ENCODE measurements around the gene KIF6.

KIF6 gene

DNA sequence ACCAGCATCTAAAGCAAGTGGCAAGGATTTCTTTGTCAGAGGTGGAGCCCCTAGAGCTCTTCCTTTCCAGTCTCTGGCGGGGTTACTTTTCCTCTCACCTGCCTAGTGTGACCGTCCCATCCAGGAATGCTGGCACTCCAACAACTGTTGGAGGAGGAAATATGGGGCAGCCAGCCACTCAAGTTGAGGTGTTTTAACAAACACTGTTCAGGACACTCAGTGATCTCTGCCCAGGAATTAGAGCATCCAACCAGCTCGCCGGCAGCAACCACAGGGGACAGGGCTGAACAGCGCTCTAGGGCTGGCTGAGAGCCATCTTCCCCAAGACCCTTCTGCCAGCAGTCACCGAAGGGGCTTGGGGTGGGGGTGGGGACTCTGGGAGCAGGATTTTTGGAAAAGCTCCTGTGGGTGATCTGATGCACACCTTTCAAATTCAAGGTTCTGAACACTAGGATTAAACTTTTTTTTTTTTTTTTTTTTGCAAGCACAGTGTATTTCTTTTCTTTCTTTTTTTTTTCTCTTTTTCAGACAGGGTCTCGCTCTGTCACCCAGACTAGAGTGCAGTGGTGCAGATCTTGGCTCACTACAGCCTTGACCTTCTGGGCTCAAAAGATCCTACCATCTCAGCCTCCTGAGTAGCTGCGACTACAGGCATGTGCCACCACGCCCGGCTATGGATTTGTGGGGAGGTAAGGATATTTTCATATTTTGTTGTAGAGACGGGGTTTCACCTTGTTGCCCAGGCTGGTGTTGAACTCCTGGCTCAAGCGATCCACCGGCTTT, 374.3 kb downstream of the KIF6 start:
- 86 to 90% methylated on average over 3 to 11 of the region's 13 CpGs for WGBS, 2 experiments (ENCODE audit: insufficient coverage in 2 of 2)
- no peaks in the 10 kb centered on the region for H3K9me3 ChIP-seq (ENCODE audit: control insufficient read depth, low read length)

DNA sequence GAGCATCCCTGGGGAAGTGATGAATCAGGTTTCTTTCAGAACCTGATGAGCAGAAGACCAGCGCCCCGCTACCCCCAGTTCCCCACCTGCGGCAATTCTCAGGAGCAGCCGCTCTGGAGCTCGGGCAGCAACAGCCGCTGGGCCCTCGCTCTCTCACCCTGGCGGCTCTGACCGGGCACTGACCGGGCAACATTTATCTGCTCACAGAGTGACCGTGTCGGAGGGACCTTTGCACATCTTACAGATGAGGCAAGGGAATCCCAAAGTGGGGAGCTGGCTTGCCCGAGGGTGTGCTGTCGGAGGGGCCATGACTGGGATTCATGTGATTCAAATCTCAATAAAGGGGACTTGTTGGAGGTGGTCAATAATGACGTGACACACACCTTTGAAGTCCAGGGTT, 376.5 kb downstream of the KIF6 start:
- Histone ChIP-seq H3K27ac (ENCODE audit: low read depth, low read length, severe bottlenecking) (no peak overlapping the region), H3K36me3 (ENCODE audit: control insufficient read depth, insufficient read depth, low read length) (no peaks in the 10 kb centered on the region), H3K9me3 (ENCODE audit: control insufficient read depth, low read length) (no peaks in the 10 kb centered on the region), H3K4me1 (ENCODE audit: control insufficient read depth, insufficient read depth, low read length, poor library complexity, severe bottlenecking) (no peaks in the 10 kb centered on the region), H3K4me3 (ENCODE audit: extremely low read depth, insufficient read depth, low read length, poor library complexity, severe bottlenecking) (no peak overlapping the region)
- 86 to 94% methylated on average over 10 to 15 of the region's 15 CpGs for WGBS, 2 experiments (ENCODE audit: insufficient coverage in 2 of 2)

More for the DNA sequence above, 374.3 kb downstream of the KIF6 start:
- Histone ChIP-seq H3K36me3 (ENCODE audit: control insufficient read depth, insufficient read depth, low read length) (no peaks in the 10 kb centered on the region), H3K4me1 (ENCODE audit: control insufficient read depth, insufficient read depth, low read length, poor library complexity, severe bottlenecking) (no peaks in the 10 kb centered on the region), H3K4me3 (ENCODE audit: extremely low read depth, insufficient read depth, low read length, poor library complexity, severe bottlenecking) (no peak overlapping the region), H3K27ac (ENCODE audit: low read depth, low read length, severe bottlenecking) (no peak overlapping the region)

GRCh38 chr6:39347906-39348585, 377.2 kb downstream of the KIF6 start:
- no peaks in the 10 kb centered on the region for H3K9me3 ChIP-seq (ENCODE audit: control insufficient read depth, low read length)
- H3K36me3 ChIP-seq (ENCODE audit: control insufficient read depth, insufficient read depth, low read length): no peaks in the 10 kb centered on the region
- no peak overlapping the region for H3K27ac ChIP-seq (ENCODE audit: low read depth, low read length, severe bottlenecking)
- H3K4me3 ChIP-seq (ENCODE audit: extremely low read depth, insufficient read depth, low read length, poor library complexity, severe bottlenecking): no peak overlapping the region
- peaks cover 4% of the 10 kb centered on the region for H3K4me1 ChIP-seq (ENCODE audit: control insufficient read depth, insufficient read depth, low read length, poor library complexity, severe bottlenecking)
- WGBS, 2 experiments (ENCODE audit: insufficient coverage in 2 of 2): 35 to 44% methylated on average over 5 to 7 of the region's 9 CpGs

GRCh38 chr6:39347206-39347605, 378.0 kb downstream of the KIF6 start:
- WGBS, 2 experiments (ENCODE audit: insufficient coverage in 2 of 2): 94 to 97% methylated on average over 6 of the region's 6 CpGs
- Histone ChIP-seq H3K4me1 (ENCODE audit: control insufficient read depth, insufficient read depth, low read length, poor library complexity, severe bottlenecking) (peaks cover 4% of the 10 kb centered on the region), H3K36me3 (ENCODE audit: control insufficient read depth, insufficient read depth, low read length) (no peaks in the 10 kb centered on the region), H3K4me3 (ENCODE audit: extremely low read depth, insufficient read depth, low read length, poor library complexity, severe bottlenecking) (no peak overlapping the region), H3K9me3 (ENCODE audit: control insufficient read depth, low read length) (no peaks in the 10 kb centered on the region), H3K27ac (ENCODE audit: low read depth, low read length, severe bottlenecking) (no peak overlapping the region)

DNA sequence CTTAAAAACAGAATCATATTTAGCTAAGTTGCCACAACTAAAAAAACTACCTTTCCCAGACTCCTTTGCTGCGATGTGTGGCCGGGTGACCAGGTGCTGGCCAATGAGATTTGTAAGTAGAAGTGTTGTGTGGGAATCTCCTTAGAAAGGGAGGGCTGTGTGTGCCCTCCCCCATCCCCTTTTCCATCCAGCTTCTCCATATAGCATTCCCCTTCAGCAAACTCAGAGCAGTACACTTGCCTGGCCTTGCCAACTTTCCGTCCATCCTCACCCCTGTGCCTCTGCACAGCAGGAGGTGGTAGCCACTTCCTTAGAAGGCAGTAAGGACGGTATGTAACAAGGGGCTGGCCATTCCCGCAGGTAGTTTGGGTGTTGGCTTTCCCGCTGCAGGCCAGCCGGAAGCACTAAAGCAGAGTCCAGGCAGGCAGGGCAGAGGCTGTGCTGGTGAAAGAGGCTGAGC, 380.4 kb downstream of the KIF6 start:
- no peaks in the 10 kb centered on the region for H3K36me3 ChIP-seq (ENCODE audit: control insufficient read depth, insufficient read depth, low read length)
- peaks cover 7% of the 10 kb centered on the region for H3K4me1 ChIP-seq (ENCODE audit: control insufficient read depth, insufficient read depth, low read length, poor library complexity, severe bottlenecking)
- no peaks in the 10 kb centered on the region for H3K9me3 ChIP-seq (ENCODE audit: control insufficient read depth, low read length)
- WGBS, 2 experiments (ENCODE audit: insufficient coverage in 2 of 2): 63 to 75% methylated on average over 4 to 5 of the region's 7 CpGs
- no peak overlapping the region for H3K27ac ChIP-seq (ENCODE audit: low read depth, low read length, severe bottlenecking)
- no peak overlapping the region for H3K4me3 ChIP-seq (ENCODE audit: extremely low read depth, insufficient read depth, low read length, poor library complexity, severe bottlenecking)

DNA sequence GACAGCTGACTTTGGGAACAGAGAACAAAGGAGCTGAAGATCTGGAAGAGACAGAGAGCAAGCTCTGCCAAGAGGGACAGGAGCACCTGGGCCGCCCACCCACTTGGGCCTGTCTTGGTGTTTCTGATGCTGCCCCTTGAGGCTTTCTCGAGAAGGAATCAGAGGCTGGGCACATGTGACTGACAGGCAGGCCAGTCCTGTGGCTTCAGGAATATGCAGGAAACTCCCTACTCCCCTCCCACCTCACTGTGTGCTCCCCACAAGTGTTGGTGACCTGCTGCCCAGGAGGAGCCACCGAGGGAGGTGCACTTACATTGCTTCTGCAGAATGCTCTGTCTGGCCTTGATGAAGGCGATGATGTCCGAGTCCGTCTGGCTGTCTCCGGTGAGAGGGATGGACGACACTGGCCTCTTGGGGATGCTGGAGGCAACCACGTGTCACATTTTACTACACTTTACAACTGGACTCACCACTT, 381.8 kb downstream of the KIF6 start:
- Histone ChIP-seq H3K9me3 (ENCODE audit: control insufficient read depth, low read length) (no peaks in the 10 kb centered on the region), H3K4me1 (ENCODE audit: control insufficient read depth, insufficient read depth, low read length, poor library complexity, severe bottlenecking) (peaks cover 11% of the 10 kb centered on the region), H3K4me3 (ENCODE audit: extremely low read depth, insufficient read depth, low read length, poor library complexity, severe bottlenecking) (no peak overlapping the region), H3K27ac (ENCODE audit: low read depth, low read length, severe bottlenecking) (no peak overlapping the region), H3K36me3 (ENCODE audit: control insufficient read depth, insufficient read depth, low read length) (no peaks in the 10 kb centered on the region)
- 85 to 90% methylated on average over 8 to 9 of the region's 9 CpGs for WGBS, 2 experiments (ENCODE audit: insufficient coverage in 2 of 2)

- peaks cover 11% of the 10 kb centered on the region for H3K4me1 ChIP-seq (ENCODE audit: control insufficient read depth, insufficient read depth, low read length, poor library complexity, severe bottlenecking)
- H3K36me3 ChIP-seq (ENCODE audit: control insufficient read depth, insufficient read depth, low read length): no peaks in the 10 kb centered on the region
- WGBS, 2 experiments (ENCODE audit: insufficient coverage in 2 of 2): 84 to 94% methylated on average over 7 to 10 of the region's 14 CpGs
- H3K9me3 ChIP-seq (ENCODE audit: control insufficient read depth, low read length): no peaks in the 10 kb centered on the region
- no peak overlapping the region for H3K27ac ChIP-seq (ENCODE audit: low read depth, low read length, severe bottlenecking)
- no peak overlapping the region for H3K4me3 ChIP-seq (ENCODE audit: extremely low read depth, insufficient read depth, low read length, poor library complexity, severe bottlenecking)
Observed at GRCh38 chr6:39342692-39343395, 382.4 kb downstream of the KIF6 start.

GRCh38 chr6:39341937-39342336, 383.3 kb downstream of the KIF6 start:
- Histone ChIP-seq H3K36me3 (ENCODE audit: control insufficient read depth, insufficient read depth, low read length) (no peaks in the 10 kb centered on the region), H3K4me3 (ENCODE audit: extremely low read depth, insufficient read depth, low read length, poor library complexity, severe bottlenecking) (no peak overlapping the region), H3K27ac (ENCODE audit: low read depth, low read length, severe bottlenecking) (no peak overlapping the region), H3K9me3 (ENCODE audit: control insufficient read depth, low read length) (no peaks in the 10 kb centered on the region), H3K4me1 (ENCODE audit: control insufficient read depth, insufficient read depth, low read length, poor library complexity, severe bottlenecking) (peaks cover 11% of the 10 kb centered on the region)
- 92 to 94% methylated on average over 2 to 5 of the region's 5 CpGs for WGBS, 2 experiments (ENCODE audit: insufficient coverage in 2 of 2)

- WGBS, 2 experiments (ENCODE audit: insufficient coverage in 2 of 2): 86% methylated on average over 3 of the region's 3 CpGs
- Histone ChIP-seq H3K36me3 (ENCODE audit: control insufficient read depth, insufficient read depth, low read length) (no peaks in the 10 kb centered on the region), H3K4me3 (ENCODE audit: extremely low read depth, insufficient read depth, low read length, poor library complexity, severe bottlenecking) (no peak overlapping the region), H3K4me1 (ENCODE audit: control insufficient read depth, insufficient read depth, low read length, poor library complexity, severe bottlenecking) (peaks cover 15% of the 10 kb centered on the region), H3K27ac (ENCODE audit: low read depth, low read length, severe bottlenecking) (no peak overlapping the region), H3K9me3 (ENCODE audit: control insufficient read depth, low read length) (no peaks in the 10 kb centered on the region)
Observed at GRCh38 chr6:39341352-39341751, 383.9 kb downstream of the KIF6 start.

GRCh38 chr6:39339868-39340550, 385.2 kb downstream of the KIF6 start:
- Histone ChIP-seq H3K4me1 (ENCODE audit: control insufficient read depth, insufficient read depth, low read length, poor library complexity, severe bottlenecking) (peaks cover 16% of the 10 kb centered on the region), H3K27ac (ENCODE audit: low read depth, low read length, severe bottlenecking) (no peak overlapping the region), H3K36me3 (ENCODE audit: control insufficient read depth, insufficient read depth, low read length) (no peaks in the 10 kb centered on the region), H3K4me3 (ENCODE audit: extremely low read depth, insufficient read depth, low read length, poor library complexity, severe bottlenecking) (no peak overlapping the region), H3K9me3 (ENCODE audit: control insufficient read depth, low read length) (no peaks in the 10 kb centered on the region)
- 86 to 95% methylated on average over 6 to 10 of the region's 10 CpGs for WGBS, 2 experiments (ENCODE audit: insufficient coverage in 2 of 2)

Data from mesodermal cell (in vitro differentiated cells).